DMS 273 treated with DMSO at 0.1 percent for 48 hours (cell line): ENCODE measurements around the gene ZNF443.
"Not testable (repeated sequence)": the region's sequence is repeated elsewhere in the genome, so short reads cannot be mapped to it uniquely, and the experiment has no call there.

ENCODE experiments used
- DNase-seq: peaks from one replicate; lab custom pipeline; 2025; lab: John Stamatoyannopoulos, UW

ZNF443 gene

GRCh38 chr19:12440541-12441316, at the start of gene ZNF443:
Gene ZNF443, minus strand, starts transcription at chr19:12441021. Its CDS starts 107 bp downstream, at chr19:12440914.
- DNase-seq: peak; percentile 95

GRCh38 chr19:12486265-12486783, 45.5 kb upstream of the ZNF443 start:
- DNase-seq: not testable (repeated sequence)

- DNase-seq: no peak
These were observed 44.8 kb upstream of the ZNF443 start for GRCh38 chr19:12485571-12485970.

- DNase-seq: no peak
These were observed 44.2 kb upstream of the ZNF443 start for GRCh38 chr19:12485052-12485416.

- DNase-seq: peak; percentile 78
These were observed 43.7 kb upstream of the ZNF443 start, which contains the start of gene ZNF709 for GRCh38 chr19:12484371-12485051. Gene ZNF709, minus strand, starts transcription at chr19:12484816. Its CDS starts 159 bp downstream, at chr19:12484657.

GRCh38 chr19:12484011-12484370, 43.2 kb upstream of the ZNF443 start:
- no peak for DNase-seq

GRCh38 chr19:12482509-12482886, 41.7 kb upstream of the ZNF443 start:
- no peak for DNase-seq

DNA sequence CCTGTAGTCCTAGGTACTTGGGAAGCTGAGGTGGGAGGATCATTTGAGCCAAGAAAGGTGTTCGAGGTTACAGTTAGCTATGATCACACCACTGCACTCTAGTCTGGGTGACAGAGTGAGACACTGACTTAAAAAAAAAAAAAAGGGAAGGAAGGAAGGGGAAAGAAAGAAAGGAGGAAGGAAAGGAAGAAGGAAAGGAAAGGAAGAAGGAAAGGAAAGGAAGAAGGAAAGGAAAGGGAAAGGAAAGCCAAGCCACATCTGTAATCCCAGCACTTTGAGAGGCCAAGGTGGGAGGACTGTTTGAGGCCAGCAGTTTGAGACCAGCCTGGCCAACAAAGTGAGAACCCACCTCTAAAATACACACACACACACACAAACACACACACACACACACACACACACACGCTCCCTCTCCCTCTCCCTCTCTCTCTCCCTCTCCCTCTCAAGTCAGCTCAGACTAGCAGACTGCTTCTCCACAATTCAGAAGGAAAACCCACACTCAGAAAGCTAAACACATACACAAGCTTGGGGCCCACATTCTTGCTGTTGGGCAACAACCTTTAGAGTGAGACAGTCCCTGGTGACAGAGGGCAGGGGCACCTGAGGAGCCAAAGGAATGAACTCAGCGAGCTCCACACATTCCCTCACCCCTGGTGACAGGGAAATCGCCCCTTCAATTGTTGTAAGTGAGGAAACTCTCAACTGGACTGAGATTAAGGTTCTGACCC, 41.1 kb upstream of the ZNF443 start:
- DNase-seq: no peak

DNA sequence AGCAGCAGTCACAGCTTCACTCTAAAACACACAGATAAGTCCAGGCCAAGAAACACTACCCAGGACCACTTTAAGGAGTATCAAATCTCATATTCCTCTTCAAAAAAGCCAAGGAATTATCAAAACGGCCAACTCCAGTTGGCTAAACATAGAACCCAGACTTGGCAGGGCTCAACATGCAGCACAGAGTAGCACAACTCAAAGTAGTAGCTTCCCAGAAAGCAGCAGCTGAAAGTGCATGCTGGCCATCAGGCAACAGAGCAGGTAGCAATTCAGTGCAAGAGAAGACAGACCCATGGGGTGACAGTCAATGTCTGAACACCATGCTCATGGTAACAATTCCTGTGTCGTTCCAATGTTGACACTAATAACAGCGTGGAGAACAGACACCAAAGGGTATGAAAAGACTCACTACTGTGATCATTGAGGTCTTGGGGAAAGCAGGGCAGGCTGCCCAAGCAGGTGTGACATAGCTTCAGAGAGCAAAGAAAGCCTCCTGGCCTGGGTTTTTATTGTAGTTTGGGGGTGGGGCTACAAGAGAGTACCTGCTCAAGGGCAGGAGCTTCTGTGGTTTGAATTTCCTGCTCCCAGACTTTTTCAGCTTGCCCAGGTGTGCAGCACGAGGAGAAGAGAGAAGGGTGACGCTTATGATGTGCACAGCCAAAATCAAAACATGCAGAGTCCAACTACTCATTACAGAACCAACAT, 37.6 kb upstream of the ZNF443 start:
- DNase-seq: no peak

DNA sequence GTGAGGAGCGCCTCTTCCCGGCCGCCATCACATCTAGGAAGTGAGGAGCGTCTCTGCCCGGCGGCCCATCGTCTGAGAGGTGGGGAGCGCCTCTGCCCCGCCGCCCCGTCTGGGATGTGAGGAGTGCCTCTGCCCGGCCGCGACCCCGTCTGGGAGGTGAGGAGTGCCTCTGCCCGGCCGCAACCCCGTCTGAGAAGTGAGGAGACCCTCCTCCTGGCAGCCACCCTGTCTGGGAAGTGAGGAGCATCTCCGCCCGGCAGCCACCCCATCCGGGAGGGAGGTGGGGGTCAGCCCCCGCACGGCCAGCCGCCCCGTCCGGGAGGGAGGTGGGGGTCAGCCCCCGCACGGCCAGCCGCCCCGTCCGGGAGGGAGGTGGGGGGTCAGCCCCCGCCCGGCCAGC, 26.8 kb upstream of the ZNF443 start:
- DNase-seq: not testable (repeated sequence)

- DNase-seq: no peak
These were observed 24.4 kb upstream of the ZNF443 start for GRCh38 chr19:12465211-12465610.

DNA sequence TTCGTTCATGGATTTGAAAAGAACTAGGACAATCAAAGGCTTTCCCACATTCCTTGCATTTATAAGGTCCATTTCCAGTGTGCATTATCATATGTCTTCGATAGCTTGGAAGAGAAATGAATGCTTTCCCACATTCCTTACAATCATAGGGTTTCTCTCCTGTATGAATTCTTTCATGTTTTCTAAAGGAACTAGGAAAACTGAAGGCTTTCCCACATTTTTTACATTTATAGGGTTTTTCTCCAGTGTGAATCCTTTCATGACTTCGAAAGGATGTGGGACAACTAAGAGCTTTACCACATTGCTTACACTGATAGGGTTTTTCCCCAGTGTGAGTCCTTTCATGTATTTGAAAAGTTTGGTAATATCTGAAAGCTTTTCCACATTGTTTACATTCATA, 23.9 kb upstream of the ZNF443 start:
- no peak for DNase-seq

- DNase-seq: not testable (repeated sequence)
These were observed 23.3 kb upstream of the ZNF443 start for GRCh38 chr19:12464139-12464538.

- no peak for DNase-seq
These were observed 12.7 kb upstream of the ZNF443 start for GRCh38 chr19:12453495-12453894.

DNA sequence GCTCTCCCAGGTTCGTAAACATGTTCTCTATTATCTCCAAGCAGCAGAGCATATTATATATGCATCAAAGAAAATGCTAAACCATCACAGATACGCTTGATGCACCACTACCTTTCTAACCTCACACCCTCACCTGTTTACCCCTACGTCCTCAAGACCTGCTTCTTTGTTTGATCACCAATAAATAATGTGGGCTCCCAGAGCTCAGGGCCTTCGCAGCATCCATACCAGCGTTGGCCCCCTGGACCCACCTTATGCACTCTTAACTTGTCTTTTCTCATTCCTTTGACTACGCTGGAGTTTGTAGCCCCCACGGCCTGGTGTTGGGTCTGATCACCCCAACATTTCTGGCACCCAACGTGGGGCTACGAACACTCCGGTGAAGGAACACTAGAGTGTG, 10.0 kb upstream of the ZNF443 start:
- no peak for DNase-seq

DNA sequence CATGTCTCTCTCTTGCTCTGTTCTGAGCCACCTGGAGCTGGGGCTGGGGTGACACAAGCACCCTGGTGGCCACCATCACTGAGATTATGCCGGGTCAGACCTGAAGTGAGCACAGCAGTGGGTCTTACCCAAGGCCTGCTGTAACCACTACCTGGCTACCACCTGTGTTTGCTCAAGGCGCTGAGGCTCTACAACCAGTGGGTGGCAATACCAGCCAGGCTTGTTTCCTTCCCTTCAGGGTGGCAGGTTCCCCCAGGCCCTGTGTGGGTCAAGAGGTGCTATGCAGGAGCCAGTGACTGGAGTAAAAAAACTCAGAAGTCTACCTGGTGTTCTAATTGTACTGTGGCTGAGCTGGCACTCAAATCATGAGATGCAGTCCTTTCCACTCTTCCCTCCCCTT, 8.0 kb upstream of the ZNF443 start:
- DNase-seq: no peak

GRCh38 chr19:12439686-12440540, 908 bp downstream of the ZNF443 start:
- DNase-seq: not testable (repeated sequence)

GRCh38 chr19:12430726-12431299, 10.0 kb downstream of the ZNF443 start:
- DNase-seq: not testable (repeated sequence)

DNA sequence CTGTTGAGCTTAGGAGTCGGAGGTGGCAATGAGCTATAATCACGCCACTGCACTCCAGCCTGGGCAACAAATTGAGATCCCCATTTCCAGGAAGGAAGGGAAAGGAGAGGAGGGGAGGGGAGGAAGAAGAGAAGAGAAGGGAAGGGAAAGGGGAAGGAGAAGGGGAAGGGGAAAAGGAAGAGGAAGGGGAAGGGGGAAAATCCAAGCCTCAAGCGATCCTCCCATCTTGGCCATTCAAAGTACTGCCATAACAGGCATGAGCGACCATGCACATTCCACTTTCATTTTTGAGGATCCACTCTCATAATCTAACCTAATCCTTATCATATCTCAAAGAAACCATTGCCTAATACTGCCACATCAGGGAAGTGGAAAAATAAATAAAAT, 14.9 kb downstream of the ZNF443 start:
- no peak for DNase-seq

DNA sequence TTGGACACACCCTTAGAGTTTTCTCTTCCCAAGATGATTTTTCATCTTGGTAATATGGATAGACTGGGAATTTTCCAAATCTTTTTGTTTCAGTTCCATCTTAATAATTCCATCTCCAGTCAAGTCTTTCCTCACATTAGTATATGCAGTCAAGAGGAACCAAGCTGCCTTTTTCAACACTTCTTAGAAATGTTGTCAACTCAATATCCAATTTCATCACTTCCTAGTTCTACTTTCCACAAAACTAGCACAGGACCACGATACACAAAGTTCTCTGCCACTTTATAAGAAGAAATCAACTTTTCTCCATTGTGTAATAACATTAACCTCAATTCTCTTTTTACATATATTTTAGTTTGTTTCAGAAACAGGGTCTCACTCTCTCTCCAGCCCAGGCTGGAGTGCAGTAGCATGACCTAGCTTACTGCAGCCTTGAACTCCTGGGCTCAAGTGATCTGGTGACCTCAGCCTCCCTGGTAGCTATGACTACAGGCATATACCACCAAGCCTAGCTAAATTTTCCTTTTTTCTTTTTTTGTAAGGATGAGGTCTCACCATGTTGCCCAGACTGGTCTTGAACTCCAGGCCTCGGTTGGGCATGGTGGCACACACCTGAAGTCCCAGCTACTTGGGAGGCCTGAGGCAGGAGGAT, 15.5 kb downstream of the ZNF443 start:
- no peak for DNase-seq
